GM23248 (cell line): ENCODE measurements around the gene HINT1.

ENCODE experiments used
- EZH2 ChIP-seq: fragments of 200-600 bp; sonication (generic); IDR thresholded peaks from 2 replicates; pipeline ENCODE4 v1.6.1; 2018; ENCODE audit warnings: antibody characterized with exemption, mild to moderate bottlenecking; ENCODE audit not compliant: insufficient read depth, poor library complexity, severe bottlenecking
- EZH2phosphoT487 ChIP-seq: fragments of 200-600 bp; sonication (generic); IDR thresholded peaks from 2 replicates; pipeline ENCODE4 v1.6.1; 2018; ENCODE audit warnings: antibody characterized with exemption, moderate library complexity, mild to moderate bottlenecking, low read depth; ENCODE audit not compliant: insufficient read depth

DNA sequence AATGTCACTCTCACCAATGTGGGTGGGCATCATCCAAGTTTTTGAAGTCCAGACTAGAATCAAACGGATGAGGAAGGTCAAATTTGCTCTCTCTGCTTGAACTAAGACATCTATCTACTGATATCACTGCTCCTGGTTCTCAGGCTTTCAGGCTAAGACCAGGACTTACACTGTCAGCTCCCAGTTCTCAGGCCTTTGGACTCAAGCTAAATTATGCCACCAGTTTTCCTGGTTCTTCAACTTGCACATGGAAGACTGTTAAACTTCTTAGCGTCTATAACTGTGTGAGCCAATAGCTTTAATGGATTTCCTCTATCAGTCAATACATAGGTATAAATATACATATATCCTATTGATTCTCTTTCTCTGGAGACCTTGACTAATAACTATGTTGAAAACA is 41.0 kb upstream of the HINT1 start:
- TF ChIP-seq EZH2phosphoT487 (no peak), EZH2 (no peak)
